Measurements from ENCODE around the gene PDE6H. TPM values are rescaled to one million over a fixed set of nuclear protein-coding genes. Genes with fewer than 3 reads are reported as not detected.

The PDE6H gene
- polyA plus RNA-seq, 5 donors, result not detected

DNA sequence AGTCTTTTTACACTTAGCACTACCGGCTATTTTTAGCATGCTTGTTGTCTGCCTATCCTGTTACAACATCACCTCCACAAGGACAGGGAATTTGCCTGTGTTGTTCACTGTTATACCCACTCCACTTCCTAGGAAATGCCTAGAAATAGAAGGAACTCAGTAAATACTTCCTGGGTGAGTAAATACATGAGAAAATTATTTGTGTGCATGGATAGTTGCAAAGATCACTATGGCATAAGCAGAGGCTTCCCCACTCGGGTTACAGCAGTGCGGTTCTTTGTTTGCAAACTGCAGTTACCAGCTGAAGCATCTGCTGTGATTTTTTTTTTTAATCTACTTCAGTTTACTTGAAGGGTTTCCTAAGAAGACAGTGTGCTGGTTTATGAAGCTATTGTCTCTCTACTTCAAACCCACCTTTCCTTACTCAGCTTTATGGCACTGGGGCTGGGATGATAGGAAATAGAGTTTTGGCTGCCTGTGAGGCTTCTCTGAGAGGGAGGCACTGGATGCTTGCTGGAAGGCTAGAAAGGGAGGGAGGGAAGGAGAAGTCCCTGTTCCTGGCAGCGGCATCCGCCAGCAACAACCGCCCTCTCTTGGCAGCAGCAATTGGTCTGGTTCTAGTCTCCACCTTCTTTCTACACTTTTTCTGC, 29.0 kb downstream of the PDE6H start:
- DNase-seq, result peak; percentile 25 to 33

DNA sequence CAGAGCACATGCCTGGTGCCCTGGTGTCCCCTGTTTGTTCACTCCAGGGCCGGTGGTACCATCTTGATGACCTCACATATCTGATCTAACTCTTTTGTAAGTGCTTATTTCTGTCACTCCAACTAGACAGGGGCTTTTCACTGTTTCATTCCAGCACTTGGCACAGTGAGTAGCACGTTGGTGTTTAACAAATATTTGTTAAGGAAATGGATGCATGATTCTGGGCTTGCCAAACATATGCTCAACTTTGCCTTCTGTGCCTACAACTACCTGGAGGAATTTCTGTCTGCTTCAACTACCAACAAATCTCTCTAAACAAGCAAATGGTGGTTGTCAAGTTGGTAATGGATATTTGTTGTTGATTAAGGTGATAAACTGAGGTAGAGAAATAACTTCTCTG, 31.6 kb downstream of the PDE6H start:
- DNase-seq, result no peak

- no peak for DNase-seq
Measured at GRCh38 chr12:15005064-15005463, 32.2 kb downstream of the PDE6H start.

GRCh38 chr12:15007551-15007950, 34.7 kb downstream of the PDE6H start:
- DNase-seq, result no peak

DNA sequence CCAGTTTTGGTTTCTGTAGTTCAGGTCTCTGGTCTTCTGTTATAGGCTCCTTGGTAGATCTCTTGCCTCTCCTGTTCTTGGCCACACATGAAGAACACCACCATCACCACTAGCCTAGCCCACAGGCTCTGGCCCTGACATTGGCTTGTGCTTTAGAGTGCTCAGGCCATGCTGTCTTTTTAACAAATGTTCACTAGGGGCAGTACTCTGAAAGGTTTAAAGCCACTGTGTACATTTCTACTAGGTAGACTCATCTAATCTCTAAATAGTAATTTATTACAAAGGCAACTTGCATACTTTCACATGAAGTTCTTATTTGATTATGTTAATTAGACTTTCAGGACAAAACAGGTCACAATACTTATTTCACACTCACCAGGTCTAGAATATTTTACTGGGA, 38.3 kb downstream of the PDE6H start:
- DNase-seq, result no peak

GRCh38 chr12:15013634-15014179, 40.9 kb downstream of the PDE6H start:
- no peak for DNase-seq

DNA sequence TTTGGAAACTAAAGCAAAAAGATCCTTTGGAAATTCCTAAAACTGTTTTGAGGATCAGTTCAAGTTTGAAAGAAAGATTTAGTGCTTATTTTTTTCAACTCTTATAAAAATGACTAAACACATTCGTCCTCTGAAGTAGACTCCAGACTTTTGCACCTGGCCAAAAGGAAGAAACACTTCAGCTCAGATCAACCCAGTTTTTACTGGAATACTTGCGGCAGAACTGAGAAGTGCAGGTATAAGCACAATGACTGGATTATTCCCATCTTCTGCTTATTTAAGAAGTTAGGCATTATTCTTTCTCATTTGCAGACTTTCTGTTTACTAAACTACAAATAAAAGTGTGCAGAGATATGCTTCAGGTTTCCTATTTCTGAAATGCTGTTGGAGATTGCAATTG, 41.9 kb downstream of the PDE6H start:
- no peak for DNase-seq

DNA sequence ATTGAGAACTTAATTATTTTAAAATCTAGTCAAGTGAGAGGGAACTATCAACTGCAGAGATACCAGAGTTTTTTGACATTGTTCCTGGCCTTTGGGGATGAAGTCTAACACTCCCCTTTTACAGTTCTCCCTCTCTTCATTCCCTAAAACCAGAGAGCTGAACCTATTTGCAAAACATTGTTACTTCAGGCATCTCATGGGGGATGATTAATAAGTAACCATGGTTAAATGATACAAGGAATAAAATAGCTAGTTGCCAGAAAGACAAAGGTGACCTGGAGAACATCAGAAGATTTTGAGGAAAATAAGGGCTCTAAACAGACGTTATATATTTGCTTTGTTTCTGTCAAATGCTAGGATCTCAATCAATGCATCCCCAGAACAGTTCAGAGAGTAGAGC, 42.3 kb downstream of the PDE6H start:
- no peak for DNase-seq

GRCh38 chr12:15020156-15020555, 47.3 kb downstream of the PDE6H start:
- DNase-seq, result no peak

Other genes starting within 250 kb of the PDE6H start
- gene WBP11, start 169.6 kb upstream of the PDE6H start, polyA plus RNA-seq (ENCODE audit: insufficient read depth in 1 of 5, insufficient read length in 5 of 5, low replicate concordance in 1 of 5), result 10 to 100 TPM; 74.4 to 99.3 (median 85.8) TPM
- gene C12orf60, start 169.4 kb upstream of the PDE6H start, polyA plus RNA-seq (ENCODE audit: insufficient read depth in 1 of 5, insufficient read length in 5 of 5, low replicate concordance in 1 of 5), result 1 to 10 TPM; 2.4 to 4.1 (median 3.2) TPM
- under 1 TPM; 0.42 to 0.82 (median 0.51) TPM for gene SMCO3, start 158.9 kb upstream of the PDE6H start, polyA plus RNA-seq (ENCODE audit: insufficient read depth in 1 of 5, insufficient read length in 5 of 5, low replicate concordance in 1 of 5)
- under 1 TPM; 0.14 to 0.89 (median 0.28) TPM for gene ART4, start 129.5 kb upstream of the PDE6H start, polyA plus RNA-seq (ENCODE audit: insufficient read depth in 1 of 5, insufficient read length in 5 of 5, low replicate concordance in 1 of 5)
- gene MGP, start 87.2 kb upstream of the PDE6H start, polyA plus RNA-seq (ENCODE audit: insufficient read depth in 1 of 5, insufficient read length in 5 of 5, low replicate concordance in 1 of 5), result 100 to 1,000 TPM in 2 of 5 donors, 10 to 100 TPM in 3; 70.2 to 112 (median 96.6) TPM
- 10 to 100 TPM in 2 of 5 donors, 1 to 10 TPM in 3; 3.4 to 13.3 (median 9.6) TPM for gene ERP27, start 34.5 kb upstream of the PDE6H start, polyA plus RNA-seq (ENCODE audit: insufficient read depth in 1 of 5, insufficient read length in 5 of 5, low replicate concordance in 1 of 5)
- gene ARHGDIB, start 11.4 kb upstream of the PDE6H start, polyA plus RNA-seq (ENCODE audit: insufficient read depth in 1 of 5, insufficient read length in 5 of 5, low replicate concordance in 1 of 5), result 10 to 100 TPM; 66.1 to 79.6 (median 76.2) TPM
- 10 to 100 TPM; 11.8 to 18.3 (median 16.7) TPM for gene RERG, start 248.4 kb downstream of the PDE6H start, polyA plus RNA-seq (ENCODE audit: insufficient read depth in 1 of 5, insufficient read length in 5 of 5, low replicate concordance in 1 of 5)